CD4-positive, alpha-beta T cell (primary cell): Measurements from ENCODE around the gene CTTN. TPM values are rescaled to one million over a fixed set of nuclear protein-coding genes. Genes with fewer than 3 reads are reported as not detected.

Experiments
- ATAC-seq: fragments of 200-7000 bp; cut with Tn5 transposase; one replicate; pipeline ENCODE4 v1.10.0; 2022; ENCODE audit warnings: mild to moderate bottlenecking; ENCODE audit not compliant: poor library complexity
- CTCF ChIA-PET: fragments of 350-600 bp; sonication (Branson Sonifier 250); formaldehyde crosslinking; loops from one replicate; lab custom pipeline; 2021; ENCODE audit warnings: antibody characterized with exemption, inconsistent platforms; lab: Charles Lee
- POLR2A ChIA-PET: fragments of 350-600 bp; sonication (Branson Sonifier 250); formaldehyde crosslinking; loops from one replicate; lab custom pipeline; 2021; ENCODE audit warnings: antibody characterized with exemption, inconsistent platforms; lab: Charles Lee
- DNase-seq, 14 experiments: peaks; one replicate each; pipeline ENCODE4 v3.0.0-alpha.2; 2013 to 2020; ENCODE audit warnings: mixed read lengths in 2 of 14
- H3K27ac ChIP-seq, 2 donors: one replicate each; pipeline versions ENCODE4 v1.5.1 to v1.7.0; 2013; ENCODE audit warnings: low read length in 2 of 2, low read depth in 1 of 2, mild to moderate bottlenecking in 1 of 2
- H3K27me3 ChIP-seq, 2 experiments: 1 replicate in 1 of 2; 2 replicates in 1 of 2; pipeline versions ENCODE4 v1.6.1 to v1.7.0; 2013; ENCODE audit warnings: low read length in 2 of 2, control low read depth in 1 of 2, mild to moderate bottlenecking in 1 of 2, moderate library complexity in 1 of 2; ENCODE audit not compliant: insufficient read depth in 2 of 2, control insufficient read depth in 1 of 2
- H3K36me3 ChIP-seq: one replicate; pipeline ENCODE4 v1.6.1; 2013; ENCODE audit warnings: low read length, control low read depth; ENCODE audit not compliant: insufficient read depth
- H3K4me1 ChIP-seq: one replicate; pipeline ENCODE4 v1.6.1; 2013; ENCODE audit warnings: low read length, control low read depth; ENCODE audit not compliant: insufficient read depth
- H3K4me3 ChIP-seq: one replicate; pipeline ENCODE4 v1.5.1; 2013; ENCODE audit warnings: mild to moderate bottlenecking, low read length, moderate library complexity
- H3K9me3 ChIP-seq, 2 experiments: 1 replicate in 1 of 2; 2 replicates in 1 of 2; pipeline versions ENCODE4 v1.6.1 to v1.7.0; 2013; ENCODE audit warnings: low read length in 2 of 2, mild to moderate bottlenecking in 2 of 2, control low read depth in 1 of 2, moderate library complexity in 1 of 2; ENCODE audit not compliant: control insufficient read depth in 1 of 2, insufficient read depth in 1 of 2
- H3K27ac Mint-ChIP-seq: one replicate; pipeline ENCODE4 v1.8.0; 2020; ENCODE audit warnings: mixed read lengths
- H3K27me3 Mint-ChIP-seq: one replicate; pipeline ENCODE4 v1.8.0; 2021; ENCODE audit warnings: mixed read lengths
- H3K36me3 Mint-ChIP-seq: one replicate; pipeline ENCODE4 v1.8.0; 2021; ENCODE audit warnings: low read depth, mixed read lengths
- H3K4me1 Mint-ChIP-seq: one replicate; pipeline ENCODE4 v1.8.0; 2021; ENCODE audit warnings: low read depth, mixed read lengths
- H3K4me3 Mint-ChIP-seq: one replicate; pipeline ENCODE4 v1.8.0; 2020; ENCODE audit warnings: mild to moderate bottlenecking, mixed read lengths
- H3K9me3 Mint-ChIP-seq: one replicate; pipeline ENCODE4 v1.8.0; 2020; ENCODE audit warnings: mixed read lengths
- CTCF ChIP-seq: fragments of 200-600 bp; IDR thresholded peaks from one replicate; pipeline ENCODE4 v1.8.0; 2022; ENCODE audit warnings: antibody characterized with exemption, mild to moderate bottlenecking
- intact Hi-C, 2 experiments: fragments of 100-400 bp; cut with DNase I in 1 of 2; cut with micrococcal nuclease in 1 of 2; formaldehyde crosslinking; loops; one replicate each; pipeline versions ENCODE4 v1.15.1 to v1.9.0; 2023 to 2025; cut with DNase I, micrococcal nuclease
- total RNA-seq, 174 experiments: library from RNA in 2 of 174; stranded (reverse) in 2 of 174; gene quantifications; one replicate each; pipeline ENCODE4 v1.2.3 and lab custom pipeline; 2021 to 2026

CTTN gene
- total RNA-seq, 2 experiments from 2014 or later: 0.45 to 0.80 TPM

- no peak for TF ChIP-seq CTCF
- no peaks in the 10 kb centered on the region for H3K27me3 ChIP-seq
- H3K9me3 ChIP-seq: no peaks in the 10 kb centered on the region
- Mint-ChIP-seq H3K9me3 (no peaks in the 10 kb centered on the region), H3K36me3 (no peaks in the 10 kb centered on the region), H3K4me3 (no peak overlapping the region), H3K27me3 (no peaks in the 10 kb centered on the region), H3K27ac (no peak overlapping the region), H3K4me1 (no peaks in the 10 kb centered on the region)
- ATAC-seq (no peak), DNase-seq (no peak)
- no peak overlapping the region for H3K4me3 ChIP-seq
- intact Hi-C loops: no loop called here
- CTCF ChIA-PET: no interaction called here
- no peaks in the 10 kb centered on the region for H3K36me3 ChIP-seq
- H3K4me1 ChIP-seq: no peaks in the 10 kb centered on the region
- POLR2A ChIA-PET: no interaction called here
- H3K27ac ChIP-seq: no peak overlapping the region
Measured at GRCh38 chr11:70409871-70410270, 11.5 kb downstream of the CTTN start.

GRCh38 chr11:70410276-70411205 lies 12.2 kb downstream of the CTTN start:
- Histone ChIP-seq H3K27me3 (no peaks in the 10 kb centered on the region), H3K9me3 (no peaks in the 10 kb centered on the region), H3K27ac (no peak overlapping the region), H3K4me3 (no peak overlapping the region), H3K36me3 (no peaks in the 10 kb centered on the region), H3K4me1 (no peaks in the 10 kb centered on the region)
- ATAC-seq (no peak), DNase-seq (no peak)
- Mint-ChIP-seq H3K9me3 (no peaks in the 10 kb centered on the region), H3K4me3 (no peak overlapping the region), H3K4me1 (no peaks in the 10 kb centered on the region), H3K36me3 (no peaks in the 10 kb centered on the region), H3K27ac (no peak overlapping the region), H3K27me3 (no peaks in the 10 kb centered on the region)
- ChIA-PET POLR2A (no interaction called here), CTCF (no interaction called here)
- intact Hi-C loops: no loop called here
- TF ChIP-seq CTCF: no peak

GRCh38 chr11:70411713-70412452 lies 13.6 kb downstream of the CTTN start:
- Mint-ChIP-seq H3K36me3 (no peaks in the 10 kb centered on the region), H3K9me3 (no peaks in the 10 kb centered on the region), H3K4me3 (no peak overlapping the region), H3K4me1 (no peaks in the 10 kb centered on the region), H3K27ac (no peak overlapping the region), H3K27me3 (no peaks in the 10 kb centered on the region)
- ChIA-PET POLR2A (no interaction called here), CTCF (no interaction called here)
- no peak for DNase-seq
- ATAC-seq: no peak
- Histone ChIP-seq H3K27ac (no peak overlapping the region), H3K27me3 (no peaks in the 10 kb centered on the region), H3K36me3 (no peaks in the 10 kb centered on the region), H3K4me1 (no peaks in the 10 kb centered on the region), H3K4me3 (no peak overlapping the region), H3K9me3 (no peaks in the 10 kb centered on the region)
- no peak for TF ChIP-seq CTCF
- intact Hi-C loops: no loop called here
